ENCODE measurements around the gene CSF3. TPM values are rescaled to one million over a fixed set of nuclear protein-coding genes. Genes with fewer than 3 reads are reported as not detected.

CSF3 gene
- total RNA-seq, 2 experiments from 2014 or later, result not detected

- DNase-seq (no peak), ATAC-seq (ENCODE audit: poor library complexity) (no peak)
- intact Hi-C loops (cut with DNase I, micrococcal nuclease), result no loop called here
- H3K27ac ChIP-seq (ENCODE audit: low read depth in 1 of 2, low read length in 2 of 2), result no peak overlapping the region
- TF ChIP-seq CTCF (IDR thresholded peaks at IDR 0.05), result no peak
- H3K27me3 Mint-ChIP-seq, result no peaks in the 10 kb centered on the region
- no peak overlapping the region for H3K27ac Mint-ChIP-seq
- no peaks in the 10 kb centered on the region for H3K9me3 Mint-ChIP-seq
- peaks cover 67% of the 10 kb centered on the region for H3K36me3 ChIP-seq (ENCODE audit: insufficient read depth, low read length)
- no peaks in the 10 kb centered on the region for H3K4me1 Mint-ChIP-seq (ENCODE audit: low read depth)
- H3K4me3 Mint-ChIP-seq, result no peak overlapping the region
- no peaks in the 10 kb centered on the region for H3K4me1 ChIP-seq (ENCODE audit: insufficient read depth, low read length)
- CTCF ChIA-PET, result no interaction called here
- no peaks in the 10 kb centered on the region for H3K27me3 ChIP-seq (ENCODE audit: control insufficient read depth in 1 of 2, insufficient read depth in 2 of 2, low read length in 2 of 2)
- no peak overlapping the region for H3K4me3 ChIP-seq (ENCODE audit: low read length)
- no peaks in the 10 kb centered on the region for H3K9me3 ChIP-seq (ENCODE audit: control insufficient read depth in 1 of 2, insufficient read depth in 1 of 2, low read length in 2 of 2)
- peaks cover 71% of the 10 kb centered on the region for H3K36me3 Mint-ChIP-seq (ENCODE audit: low read depth)
- POLR2A ChIA-PET, result no interaction called here
Observed at GRCh38 chr17:39996162-39996561, 19.1 kb upstream of the CSF3 start.

GRCh38 chr17:39996800-39997199 is 18.4 kb upstream of the CSF3 start:
- TF ChIP-seq CTCF (IDR thresholded peaks at IDR 0.05), result no peak
- intact Hi-C loops (cut with DNase I, micrococcal nuclease), result no loop called here
- no peak overlapping the region for H3K27ac Mint-ChIP-seq

GRCh38 chr17:39997543-39997942 is 17.7 kb upstream of the CSF3 start:
- TF ChIP-seq CTCF (IDR thresholded peaks at IDR 0.05), result no peak
- no peaks in the 10 kb centered on the region for H3K4me1 Mint-ChIP-seq (ENCODE audit: low read depth)
- H3K36me3 Mint-ChIP-seq (ENCODE audit: low read depth), result peaks cover 57% of the 10 kb centered on the region
- no peak overlapping the region for H3K27ac Mint-ChIP-seq
- no peak overlapping the region for H3K4me3 Mint-ChIP-seq
- H3K27me3 Mint-ChIP-seq, result no peaks in the 10 kb centered on the region
- Histone ChIP-seq H3K4me3 (ENCODE audit: low read length) (no peak overlapping the region), H3K27ac (ENCODE audit: low read depth in 1 of 2, low read length in 2 of 2) (no peak overlapping the region), H3K27me3 (ENCODE audit: control insufficient read depth in 1 of 2, insufficient read depth in 2 of 2, low read length in 2 of 2) (no peaks in the 10 kb centered on the region), H3K4me1 (ENCODE audit: insufficient read depth, low read length) (no peaks in the 10 kb centered on the region), H3K9me3 (ENCODE audit: control insufficient read depth in 1 of 2, insufficient read depth in 1 of 2, low read length in 2 of 2) (no peaks in the 10 kb centered on the region), H3K36me3 (ENCODE audit: insufficient read depth, low read length) (peaks cover 53% of the 10 kb centered on the region)
- no peaks in the 10 kb centered on the region for H3K9me3 Mint-ChIP-seq
- DNase-seq (no peak), ATAC-seq (ENCODE audit: poor library complexity) (no peak)
- intact Hi-C loops (cut with DNase I, micrococcal nuclease), result no loop called here
- ChIA-PET POLR2A (no interaction called here), CTCF (no interaction called here)

More at GRCh38 chr17:39996800-39997199, 18.4 kb upstream of the CSF3 start:
- ATAC-seq (ENCODE audit: poor library complexity) (no peak), DNase-seq (no peak)
- Histone ChIP-seq H3K9me3 (ENCODE audit: control insufficient read depth in 1 of 2, insufficient read depth in 1 of 2, low read length in 2 of 2) (no peaks in the 10 kb centered on the region), H3K4me1 (ENCODE audit: insufficient read depth, low read length) (no peaks in the 10 kb centered on the region), H3K4me3 (ENCODE audit: low read length) (no peak overlapping the region), H3K27me3 (ENCODE audit: control insufficient read depth in 1 of 2, insufficient read depth in 2 of 2, low read length in 2 of 2) (no peaks in the 10 kb centered on the region), H3K27ac (ENCODE audit: low read depth in 1 of 2, low read length in 2 of 2) (no peak overlapping the region), H3K36me3 (ENCODE audit: insufficient read depth, low read length) (peaks cover 61% of the 10 kb centered on the region)
- Mint-ChIP-seq H3K4me1 (ENCODE audit: low read depth) (no peaks in the 10 kb centered on the region), H3K36me3 (ENCODE audit: low read depth) (peaks cover 65% of the 10 kb centered on the region), H3K27me3 (no peaks in the 10 kb centered on the region), H3K9me3 (no peaks in the 10 kb centered on the region), H3K4me3 (no peak overlapping the region)
- ChIA-PET CTCF (no interaction called here), POLR2A (no interaction called here)
